SKM-1 (cell line): ENCODE data around the gene TRMT11.
"Not testable (repeated sequence)": the region's sequence is repeated elsewhere in the genome, so short reads cannot be mapped to it uniquely, and the experiment has no call there.

Experiments
- DNase-seq: peaks from one replicate; lab custom pipeline; 2025; ENCODE audit not compliant: unreplicated experiment; lab: John Stamatoyannopoulos, UW

TRMT11 gene

DNA sequence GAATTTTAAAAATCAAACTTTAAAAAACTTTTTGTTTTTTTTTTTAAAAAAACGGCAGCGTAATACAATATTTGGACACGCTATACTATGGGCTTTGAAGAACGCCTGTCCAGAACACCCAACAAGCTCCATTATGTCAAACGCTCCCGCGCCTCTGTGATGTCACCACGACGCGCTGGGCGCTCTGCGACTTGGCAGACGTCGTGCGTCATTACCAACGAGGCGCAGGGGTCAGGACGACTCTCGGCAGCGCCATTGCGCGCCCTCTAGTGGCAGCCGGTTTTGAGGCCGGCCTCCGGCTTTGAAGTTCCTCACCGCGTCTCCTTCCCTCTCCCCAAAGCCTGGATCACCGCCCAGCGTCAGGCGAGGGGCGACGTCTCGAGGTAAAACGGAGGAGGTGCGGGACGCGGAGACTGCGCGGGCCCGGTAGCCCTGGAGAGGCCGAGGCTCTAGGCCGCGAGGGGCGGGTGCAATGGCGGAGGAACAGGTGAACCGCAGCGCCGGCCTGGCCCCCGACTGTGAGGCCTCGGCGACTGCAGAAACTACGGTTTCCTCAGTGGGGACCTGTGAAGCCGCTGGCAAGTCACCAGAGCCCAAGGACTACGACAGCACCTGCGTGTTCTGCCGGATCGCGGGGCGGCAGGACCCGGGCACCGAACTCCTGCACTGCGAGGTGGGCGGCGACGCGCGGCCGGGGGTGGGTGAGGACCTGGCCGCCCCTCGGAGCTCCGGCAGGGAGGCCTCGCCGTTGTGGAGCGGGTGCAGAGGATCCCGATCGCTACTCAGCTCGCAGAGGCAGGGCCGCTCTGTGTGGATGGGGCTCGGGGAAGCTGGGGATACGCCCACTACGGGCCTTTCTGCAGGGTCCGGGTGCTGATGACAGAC lies 29.6 kb upstream of the TRMT11 start, which contains the start of gene HINT3:
Gene HINT3, plus strand, starts transcription at position 265 of the 885 bp plus-strand sequence. Its CDS starts 208 bp downstream, at position 473.
- DNase-seq, result peak; percentile 92

DNA sequence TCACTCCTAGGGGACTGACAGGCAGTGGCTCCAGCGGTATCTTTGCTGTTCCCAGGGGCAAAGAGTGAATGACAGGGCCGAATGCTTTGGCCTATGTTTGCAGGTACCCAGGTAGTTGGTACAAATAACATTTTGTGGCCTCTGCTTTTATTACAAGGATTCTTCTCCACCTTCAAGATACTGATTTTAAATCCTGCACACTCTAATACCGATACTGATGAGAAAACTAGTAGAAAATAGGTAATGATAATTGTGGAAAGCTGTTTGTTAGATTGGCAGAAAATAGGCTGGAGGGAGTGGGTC lies 29.0 kb upstream of the TRMT11 start:
- DNase-seq, result no peak

DNA sequence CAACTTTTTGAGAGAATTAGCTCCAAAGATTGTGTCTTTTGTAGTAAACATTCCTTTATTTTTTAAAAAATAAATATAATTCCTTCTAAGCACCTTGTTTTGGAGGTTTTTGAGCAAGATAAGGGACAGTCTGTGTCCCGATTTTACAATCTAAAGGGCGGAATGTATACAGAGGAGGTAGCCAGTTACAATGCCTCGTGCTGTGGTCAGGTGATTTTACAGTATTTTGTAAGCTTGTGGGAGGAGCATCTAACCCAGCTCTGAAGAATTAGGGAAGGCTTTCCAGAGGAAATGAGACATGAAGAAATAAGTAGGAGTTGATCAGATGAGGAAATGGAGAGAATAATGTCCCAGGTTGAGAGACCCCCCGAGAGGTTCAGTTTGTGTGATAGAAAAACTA lies 28.5 kb upstream of the TRMT11 start:
- DNase-seq, result peak; percentile 52

DNA sequence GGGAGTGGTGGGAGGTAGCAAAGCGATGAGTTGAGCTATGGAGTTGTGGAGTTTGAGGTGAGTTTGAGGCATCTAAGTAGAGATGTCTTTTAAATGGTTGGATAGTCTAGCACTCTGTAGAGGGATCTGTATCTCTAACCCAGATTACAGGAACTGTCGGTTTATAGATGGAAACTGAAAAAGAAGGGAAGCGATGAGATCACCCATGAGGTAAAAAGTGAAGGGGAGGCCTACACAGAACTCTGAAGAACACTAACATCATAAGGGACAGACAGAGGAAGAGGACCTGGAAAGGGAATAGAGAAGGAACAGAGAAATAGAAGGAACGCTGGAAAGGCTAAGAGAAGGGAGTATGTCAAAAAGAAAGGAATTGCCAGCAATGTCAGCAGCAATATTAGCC lies 27.3 kb upstream of the TRMT11 start:
- no peak for DNase-seq

DNA sequence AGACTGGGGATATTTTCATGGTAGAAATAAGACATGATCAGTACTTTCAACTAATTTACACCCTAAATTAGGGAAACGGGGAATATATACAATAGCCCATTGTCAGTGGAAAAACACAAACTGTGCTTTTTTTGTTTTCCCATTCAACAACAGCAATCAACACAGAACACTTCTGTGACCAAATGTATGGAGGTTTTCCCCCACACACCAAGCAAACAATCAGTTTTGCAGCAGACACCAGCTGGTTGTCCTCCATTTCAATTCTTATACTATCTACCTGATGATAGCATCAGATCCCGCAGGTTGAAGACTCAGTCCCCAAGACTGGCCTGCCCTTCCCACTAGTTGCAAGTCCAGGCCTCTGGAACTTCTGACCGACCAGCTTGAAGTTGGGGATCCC lies 25.2 kb upstream of the TRMT11 start:
- no peak for DNase-seq

DNA sequence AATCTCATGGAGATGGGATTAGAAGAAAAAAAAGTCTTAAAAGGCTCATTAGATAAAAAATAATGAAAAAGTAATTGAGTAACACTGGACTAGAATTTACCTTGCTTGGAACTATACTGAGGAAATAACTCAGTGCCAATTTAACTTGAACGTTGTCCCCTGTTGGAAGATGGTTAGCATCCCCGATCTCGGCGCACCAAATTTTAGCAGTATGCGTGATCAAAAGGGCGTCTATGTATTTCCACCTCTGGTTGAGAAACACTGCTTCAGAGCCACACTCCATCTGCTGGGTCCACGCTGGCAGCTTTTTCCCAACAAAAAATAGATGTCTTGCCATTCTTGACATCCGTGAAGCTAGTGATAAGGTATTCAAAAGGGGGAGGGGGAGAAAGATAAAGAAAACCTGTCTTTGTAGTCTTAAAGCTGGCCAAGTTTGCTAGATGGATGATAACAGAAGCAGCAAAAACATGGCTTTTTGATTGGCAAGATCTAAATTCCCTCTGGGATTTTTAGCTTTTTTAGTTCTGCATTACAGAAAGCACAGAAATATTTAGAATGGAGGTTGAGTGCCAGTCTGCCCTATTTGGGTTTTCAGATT lies 23.3 kb upstream of the TRMT11 start:
- no peak for DNase-seq

DNA sequence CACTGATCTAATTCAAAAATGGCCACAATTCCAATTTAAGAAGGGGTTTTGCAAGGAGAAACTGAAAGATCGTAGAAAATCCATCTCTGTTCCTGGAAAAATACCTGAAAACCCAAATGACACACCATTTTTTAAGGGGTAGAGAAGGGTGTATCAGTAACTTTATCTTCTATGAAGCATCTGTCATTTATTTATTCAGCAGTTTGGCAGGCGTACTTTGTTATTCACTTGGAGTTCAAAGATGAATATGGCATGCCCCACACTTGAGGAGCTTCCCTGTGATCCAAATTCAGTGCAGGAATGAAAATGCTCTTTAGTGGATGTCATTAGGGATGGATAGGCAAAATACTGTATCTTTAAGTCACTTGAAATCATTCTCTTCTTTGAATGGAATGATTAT lies 22.5 kb upstream of the TRMT11 start:
- no peak for DNase-seq

DNA sequence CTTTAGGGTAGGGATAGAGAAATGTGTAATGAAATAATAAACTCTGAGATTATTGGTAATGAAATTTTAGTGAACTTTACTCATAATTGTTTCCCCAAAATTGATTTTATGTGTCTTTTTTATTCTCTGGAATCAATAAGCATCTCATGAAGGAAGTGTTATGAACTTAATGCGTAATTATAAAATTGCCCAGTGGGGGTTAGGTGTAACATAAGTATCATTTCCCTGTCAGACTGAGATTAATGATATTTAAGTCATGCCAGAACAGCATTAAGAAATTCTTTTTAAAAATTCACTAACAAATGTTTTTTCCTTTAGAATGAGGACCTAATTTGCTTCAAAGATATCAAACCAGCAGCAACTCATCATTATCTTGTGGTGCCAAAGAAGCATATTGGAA lies 19.8 kb upstream of the TRMT11 start:
- DNase-seq, result no peak

DNA sequence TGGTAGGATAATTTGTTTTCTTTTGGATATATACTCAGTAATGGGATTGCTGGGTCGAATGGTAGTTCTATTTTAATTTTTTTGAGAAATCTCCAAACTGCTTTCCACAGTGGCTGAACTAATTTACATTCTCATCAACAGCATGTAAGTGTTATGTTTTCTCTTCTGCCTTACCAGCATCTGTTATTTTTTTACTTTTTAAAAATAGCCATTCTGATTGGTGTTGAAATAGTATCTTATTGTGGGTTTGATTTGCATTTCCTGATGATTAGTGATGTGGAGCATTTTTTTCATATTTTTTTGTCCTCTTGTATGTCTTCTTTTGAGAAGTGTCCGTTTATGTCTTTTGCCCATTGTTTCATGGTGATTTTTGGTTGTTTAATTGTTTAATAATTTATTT lies 17.8 kb upstream of the TRMT11 start:
- no peak for DNase-seq

DNA sequence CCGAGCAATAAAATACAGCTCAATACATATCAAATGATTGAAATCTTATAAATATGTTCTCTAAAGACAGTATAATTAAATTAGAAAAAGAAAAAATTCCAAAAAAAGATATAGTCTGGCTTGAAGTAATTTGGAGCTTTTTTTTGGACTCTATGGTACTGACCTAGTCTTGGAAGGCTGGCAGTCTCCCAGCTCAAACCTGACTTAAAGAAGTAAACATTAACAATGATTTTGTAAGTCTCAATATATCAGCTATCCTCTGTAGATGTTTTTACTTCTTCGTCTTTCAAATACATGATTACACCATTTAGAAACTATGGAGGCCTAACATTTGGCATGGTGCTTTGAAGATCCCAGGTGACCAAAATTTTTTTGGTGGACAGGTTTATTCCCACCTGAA lies 15.6 kb upstream of the TRMT11 start:
- DNase-seq, result no peak

DNA sequence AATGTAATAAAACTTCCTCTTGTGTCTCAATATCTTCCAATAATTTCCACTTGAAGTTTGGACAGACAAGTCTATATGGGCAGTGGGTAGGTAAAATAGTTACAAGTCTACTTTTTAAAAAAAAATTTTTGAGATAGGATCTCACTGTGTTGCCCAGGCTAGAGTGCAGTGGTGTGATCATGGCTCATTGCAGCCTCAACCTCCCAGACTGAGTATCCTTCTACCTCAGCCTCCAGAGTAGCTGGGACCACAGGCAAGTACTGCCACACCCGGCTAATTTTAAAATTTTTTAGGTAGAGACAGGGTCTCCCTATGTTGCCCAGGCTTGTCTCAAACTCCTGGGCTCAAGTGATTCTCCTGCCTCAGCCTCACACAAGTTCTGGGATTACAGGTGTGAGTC lies 13.9 kb upstream of the TRMT11 start:
- DNase-seq, result not testable (repeated sequence)

DNA sequence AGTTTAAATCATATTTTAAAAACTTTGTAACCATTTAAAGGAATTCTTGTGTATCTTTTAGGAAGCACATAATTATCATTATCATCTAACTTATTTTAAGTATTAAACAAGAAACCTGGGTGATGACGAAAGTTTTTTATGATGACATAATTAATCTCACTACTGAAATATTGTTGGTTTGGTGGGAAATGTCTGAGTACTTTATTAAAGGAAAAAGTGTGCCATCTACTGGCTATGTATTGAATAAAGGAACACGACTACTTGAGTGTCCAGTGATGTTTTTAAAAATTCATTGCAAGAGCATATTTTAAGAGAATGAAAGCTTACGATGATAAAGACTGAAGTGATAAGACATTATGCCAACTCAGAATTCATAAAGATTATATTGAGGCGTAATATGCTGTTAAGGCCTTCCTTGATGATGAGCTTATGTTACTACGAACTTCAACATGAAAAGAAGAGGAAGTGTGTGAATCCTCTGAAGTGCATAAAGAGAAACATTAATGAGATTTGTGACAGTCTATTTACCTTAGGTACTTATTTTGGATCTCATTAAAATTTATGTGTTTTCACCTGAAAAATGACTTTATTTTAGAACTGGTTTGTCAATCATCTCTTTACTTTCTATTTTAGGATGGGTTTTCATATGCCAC lies 12.0 kb upstream of the TRMT11 start:
- peak; percentile 61 for DNase-seq

DNA sequence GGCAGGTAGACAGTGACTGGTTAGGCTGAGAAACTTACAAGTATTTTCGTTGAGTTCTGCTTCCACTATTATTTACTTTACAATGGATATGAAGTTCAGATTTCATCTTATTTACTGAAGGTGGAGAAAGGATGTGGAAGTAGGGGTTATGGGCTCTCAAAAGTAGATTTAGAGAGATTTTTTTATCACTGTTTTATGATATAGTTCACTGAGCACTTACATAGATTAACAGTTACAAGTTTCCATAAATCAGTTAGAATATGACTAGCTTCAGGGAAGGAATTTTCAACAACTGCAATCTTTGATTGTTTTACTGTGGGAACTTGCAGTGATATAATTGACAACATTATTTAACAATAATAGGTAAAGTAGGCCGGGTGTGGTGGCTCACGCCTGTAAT lies 7.2 kb upstream of the TRMT11 start:
- no peak for DNase-seq

DNA sequence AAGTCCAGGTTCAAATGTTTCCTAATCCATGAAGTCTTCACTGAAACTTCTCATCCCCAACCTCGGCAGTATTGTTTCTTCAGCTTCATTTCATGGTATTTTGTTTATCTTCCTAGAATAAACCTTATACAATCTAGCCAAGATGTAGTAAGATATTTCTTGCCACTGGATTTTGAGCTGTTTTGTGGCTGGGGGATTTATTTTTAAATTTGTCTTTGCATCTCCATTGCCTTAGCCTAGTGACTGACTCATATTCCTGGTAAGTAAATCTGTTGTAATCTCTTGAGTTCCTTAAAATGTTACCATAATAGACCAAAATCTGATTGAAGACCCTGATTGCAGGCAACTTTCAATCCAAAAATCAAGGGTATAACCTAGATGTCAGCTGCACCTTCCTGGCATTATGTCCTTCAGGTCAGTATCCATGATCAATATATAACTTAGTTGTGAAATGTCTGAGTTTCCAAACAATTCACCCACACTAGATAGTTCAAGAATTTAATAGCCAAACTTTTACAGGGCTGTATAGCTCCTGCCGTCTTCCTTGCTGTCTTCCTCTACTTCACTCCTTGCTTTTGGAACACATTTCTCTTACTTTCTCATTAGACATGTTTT lies 4.7 kb upstream of the TRMT11 start:
- DNase-seq, result no peak

DNA sequence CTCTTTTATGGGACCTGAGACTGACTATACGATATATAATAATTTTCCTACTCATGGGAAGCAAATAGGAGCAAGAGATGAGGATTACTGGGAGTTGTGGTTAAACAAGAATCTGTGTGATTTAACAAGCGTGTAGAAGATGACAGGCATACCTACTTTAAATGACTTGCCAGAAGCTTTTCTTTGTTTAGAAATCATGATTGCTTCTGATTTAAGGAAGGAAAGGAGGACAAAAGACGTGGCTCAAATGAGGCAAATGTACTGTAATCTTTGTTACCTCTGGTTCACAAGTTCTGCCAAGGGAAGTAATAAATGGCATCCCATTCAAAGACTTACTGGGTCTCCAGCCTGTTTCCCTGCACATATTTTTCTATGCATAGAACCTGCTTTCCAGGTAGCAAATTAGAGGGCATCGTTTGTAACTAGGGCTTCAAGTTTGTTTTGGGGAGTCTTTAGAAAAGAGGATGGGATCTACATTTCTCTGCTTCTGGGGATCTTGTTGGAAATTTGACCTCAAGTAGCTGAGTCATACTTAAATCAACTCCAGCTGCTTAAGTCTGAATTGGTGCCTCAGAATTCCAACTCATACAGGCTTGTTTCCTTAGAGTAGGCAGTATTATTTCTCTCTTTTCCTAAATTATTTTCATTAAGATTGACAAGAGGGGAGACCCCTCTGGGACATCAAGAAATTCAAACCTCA lies 2.9 kb upstream of the TRMT11 start:
- DNase-seq, result no peak

DNA sequence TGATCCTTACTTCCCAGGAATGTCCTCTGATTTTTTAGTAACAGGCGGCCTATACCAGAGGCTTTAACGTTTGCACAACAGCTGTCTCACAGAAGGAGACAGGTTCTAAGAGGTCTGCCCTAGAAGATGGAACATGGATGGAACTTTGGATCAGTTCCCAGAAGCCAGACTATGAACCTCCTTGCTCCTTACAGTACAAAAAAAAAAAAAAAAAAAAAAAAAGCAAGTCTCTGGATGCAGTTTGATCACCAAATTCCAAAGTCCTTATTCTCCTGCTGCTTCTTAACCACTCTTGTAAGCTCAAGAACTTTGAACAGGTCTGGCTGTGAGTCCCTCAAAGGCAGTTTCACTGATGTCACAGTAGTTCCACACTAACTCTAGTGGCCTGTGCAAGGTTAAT lies 2.0 kb upstream of the TRMT11 start:
- DNase-seq, result no peak

DNA sequence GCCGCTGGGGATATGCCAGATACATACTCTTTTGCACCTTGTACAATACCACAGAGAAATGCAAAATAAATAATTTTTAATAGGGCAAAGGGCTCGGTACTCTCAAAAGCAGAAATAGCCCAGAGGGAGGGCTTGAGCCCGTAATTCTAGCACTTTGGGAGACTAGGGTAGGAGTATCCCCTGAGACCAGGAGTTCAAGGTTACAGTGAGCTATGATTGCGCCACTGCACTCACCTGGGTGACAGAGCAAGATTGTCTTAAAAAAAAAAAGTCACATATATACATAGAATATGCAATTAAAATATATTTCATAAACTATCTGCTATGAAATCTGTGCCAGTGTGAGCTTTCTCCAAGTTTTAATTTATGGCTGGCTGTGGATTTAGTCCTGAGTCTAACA lies 818 bp upstream of the TRMT11 start:
- DNase-seq, result no peak

DNA sequence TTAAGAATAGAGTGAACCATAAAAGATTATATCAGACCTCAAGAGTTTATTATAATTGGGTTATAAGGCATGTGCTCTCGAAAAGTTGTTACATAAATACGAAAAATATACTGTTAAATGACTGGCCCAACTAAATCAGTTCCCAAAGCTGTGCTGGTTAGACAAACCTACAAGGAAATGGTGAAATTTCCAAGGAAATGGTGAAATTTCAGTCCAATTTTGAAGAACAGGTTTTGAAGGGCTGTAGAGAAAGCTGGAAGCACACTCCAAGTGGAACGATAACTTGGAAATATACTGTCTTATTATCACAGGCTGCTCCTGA lies 400 bp upstream of the TRMT11 start:
- no peak for DNase-seq

DNA sequence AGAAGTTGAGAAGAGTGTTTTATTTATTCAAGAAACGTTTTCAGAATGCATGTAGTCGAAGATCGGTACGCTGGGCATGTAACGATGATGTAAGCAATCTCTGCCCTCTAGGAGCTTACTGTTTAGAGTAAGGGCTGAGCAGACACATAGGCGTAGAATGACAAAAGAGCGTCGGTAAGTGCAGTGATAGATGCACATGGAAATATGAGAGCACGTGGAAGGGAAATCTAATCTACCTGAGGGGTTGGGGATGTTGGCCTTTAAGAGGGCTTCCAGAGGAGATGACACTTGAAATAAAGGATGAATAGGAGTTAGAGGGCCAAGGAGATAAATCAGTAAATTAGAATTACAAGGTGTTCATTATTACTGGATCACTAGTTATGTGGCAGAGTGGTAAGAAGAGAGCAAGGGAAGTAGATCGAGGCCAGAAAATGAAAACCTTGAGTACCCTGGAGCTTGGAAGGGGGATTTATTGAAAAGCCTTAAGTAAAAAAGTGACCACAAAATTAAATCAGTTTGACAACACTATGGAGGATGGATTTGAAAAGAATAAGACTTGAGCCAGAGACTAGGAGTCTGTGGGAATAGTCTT lies 782 bp downstream of the TRMT11 start:
- DNase-seq, result no peak

DNA sequence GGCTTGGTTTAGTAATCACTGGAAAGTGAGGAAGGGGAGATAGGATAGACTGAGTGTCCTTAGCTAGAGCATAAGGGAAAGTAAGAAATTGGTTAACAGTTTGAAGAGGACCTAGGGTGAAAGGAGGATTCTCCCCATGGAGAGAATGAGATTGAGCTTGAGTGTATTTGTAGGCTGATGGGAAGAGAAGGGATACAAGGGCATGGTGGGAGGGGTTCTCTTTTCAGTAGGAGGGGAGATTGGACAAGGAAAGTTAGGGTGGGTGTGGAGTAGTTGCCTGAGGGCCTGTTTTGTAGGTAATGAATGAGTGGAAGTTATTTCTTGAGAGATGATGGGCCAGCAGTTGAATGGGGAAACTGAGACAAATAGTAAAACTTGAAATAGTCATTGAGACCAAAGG lies 1.9 kb downstream of the TRMT11 start:
- no peak for DNase-seq

DNA sequence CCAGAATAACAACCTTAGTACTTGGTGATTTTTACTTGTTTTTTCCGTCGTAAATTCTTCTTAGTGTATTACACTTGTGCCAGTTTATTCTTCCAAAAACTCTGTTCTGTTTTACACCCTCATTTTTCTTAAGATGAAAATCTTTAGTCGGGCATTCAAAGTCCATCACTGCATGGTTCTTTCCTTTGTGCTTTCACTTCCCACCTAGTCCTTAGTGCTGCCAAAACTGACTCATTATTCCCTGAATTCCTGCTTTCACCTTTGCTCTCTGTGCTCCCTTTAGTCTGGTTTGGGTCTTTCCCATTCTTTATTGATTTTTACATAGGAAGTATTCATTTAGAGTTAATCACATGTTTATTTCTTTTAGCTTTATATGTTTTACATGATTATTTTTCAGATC lies 3.3 kb downstream of the TRMT11 start:
- DNase-seq, result no peak
